ENCODE measurements around the gene PROCR. TPM values are rescaled to one million over a fixed set of nuclear protein-coding genes. Genes with fewer than 3 reads are reported as not detected.

PROCR gene
- total RNA-seq, 1 experiment from 2014 or later = 52.0 TPM

DNA sequence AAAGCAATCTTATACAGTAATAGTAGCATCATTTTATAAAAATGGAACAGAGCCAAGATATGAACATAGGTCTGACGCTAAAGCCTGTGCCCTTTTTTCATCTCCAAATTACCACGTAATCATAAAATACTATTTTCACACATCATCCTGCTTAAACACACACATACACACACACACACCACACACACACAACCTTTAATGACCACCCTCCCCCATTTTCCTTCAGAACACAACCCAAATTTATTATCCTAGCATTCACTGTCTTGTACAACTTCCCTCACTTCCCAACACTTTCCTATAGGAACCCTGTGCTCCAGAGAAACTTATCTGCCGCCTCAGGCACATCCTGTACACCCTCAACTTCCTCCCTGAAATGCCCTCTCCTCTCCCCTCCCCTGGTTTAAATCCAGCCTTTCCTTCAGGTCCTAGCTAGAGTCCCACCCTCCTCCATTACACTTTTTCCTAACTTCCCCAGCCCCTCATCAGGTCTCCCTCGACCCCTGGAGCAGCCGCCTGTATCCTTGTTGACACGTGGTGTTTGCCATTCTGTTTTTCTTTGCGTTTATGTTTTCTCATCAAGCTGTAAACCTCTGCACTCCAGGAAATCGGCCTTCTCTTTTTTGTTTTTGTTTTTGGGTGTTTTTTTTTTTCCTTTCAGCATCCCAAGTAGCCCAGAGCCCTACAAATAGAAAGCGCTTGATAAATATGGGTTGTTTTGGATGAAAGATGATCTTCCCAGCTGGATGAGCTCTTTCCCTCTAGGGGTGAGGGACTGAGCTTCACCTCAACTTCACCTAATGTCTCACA is 53.6 kb downstream of the PROCR start:
- DNase-seq (ENCODE audit: low read depth, low spot score) (no peak), ATAC-seq (no peak)
- Histone ChIP-seq H4K20me1 (ENCODE audit: insufficient read depth) (no peaks in the 10 kb centered on the region), H2AFZ (ENCODE audit: low read depth, low read length, poor library complexity, severe bottlenecking) (no peak overlapping the region), H3K36me3 (ENCODE audit: control insufficient read depth in 1 of 2, insufficient read depth in 2 of 2, low read length in 2 of 2) (no peaks in the 10 kb centered on the region), H3K9ac (ENCODE audit: low read length) (no peak overlapping the region), H3K4me2 (ENCODE audit: low read length) (no peak overlapping the region), H3K27me3 (ENCODE audit: insufficient read depth, low read length) (no peaks in the 10 kb centered on the region), H3K27ac (ENCODE audit: low read depth, low read length) (no peak overlapping the region), H3K4me3 (replicated peaks in 1 of 2; ENCODE audit: low read depth in 1 of 2, low read length in 2 of 2) (no peak overlapping the region), H3K4me1 (ENCODE audit: control insufficient read depth in 1 of 2, insufficient read depth in 2 of 2, low read length in 2 of 2) (no peaks in the 10 kb centered on the region), H3K9me2 (ENCODE audit: insufficient read depth) (no peaks in the 10 kb centered on the region), H3K79me2 (ENCODE audit: insufficient read depth, low read length) (no peaks in the 10 kb centered on the region), H3K9me3 (ENCODE audit: control insufficient read depth in 1 of 2, insufficient read depth in 1 of 2, low read depth in 1 of 2, low read length in 2 of 2) (no peaks in the 10 kb centered on the region)
- TF ChIP-seq POLR2A (IDR thresholded peaks at IDR 0.05; ENCODE audit: borderline replicate concordance, extremely low read depth, insufficient read depth, insufficient read length) (no peak), FOSL1 (IDR thresholded peaks at IDR 0.05; ENCODE audit: low read depth) (no peak), YY1 (IDR thresholded peaks at IDR 0.05; ENCODE audit: extremely low read depth, insufficient replicate concordance, low read depth, low read length) (no peak), CBX3 (IDR thresholded peaks at IDR 0.05; ENCODE audit: low read depth) (no peak), SRF (IDR thresholded peaks at IDR 0.05; ENCODE audit: low read depth) (no peak), ZFX (IDR thresholded peaks at IDR 0.05) (no peak), EGR1 (IDR thresholded peaks at IDR 0.05; ENCODE audit: low read depth) (no peak), SIN3A (IDR thresholded peaks at IDR 0.05; ENCODE audit: low read depth) (no peak), EZH2 (IDR thresholded peaks at IDR 0.05) (no peak), SP1 (IDR thresholded peaks at IDR 0.05; ENCODE audit: low read depth) (no peak), ELF1 (IDR thresholded peaks at IDR 0.05; ENCODE audit: borderline replicate concordance, low read depth) (no peak), CEBPB (IDR thresholded peaks at IDR 0.05; ENCODE audit: low read depth) (no peak), TCF7L2 (IDR thresholded peaks at IDR 0.05; ENCODE audit: borderline replicate concordance, extremely low read depth, insufficient read depth, insufficient read length) (no peak), ZNF274 (IDR thresholded peaks at IDR 0.05; ENCODE audit: low read depth, low read length) (no peak), RAD21 (IDR thresholded peaks at IDR 0.05; ENCODE audit: low read depth) (no peak), JUND (IDR thresholded peaks at IDR 0.05) (no peak), EZH2phosphoT487 (IDR thresholded peaks at IDR 0.05; ENCODE audit: borderline replicate concordance) (no peak)
- TF ChIP-seq, protein P1, sequence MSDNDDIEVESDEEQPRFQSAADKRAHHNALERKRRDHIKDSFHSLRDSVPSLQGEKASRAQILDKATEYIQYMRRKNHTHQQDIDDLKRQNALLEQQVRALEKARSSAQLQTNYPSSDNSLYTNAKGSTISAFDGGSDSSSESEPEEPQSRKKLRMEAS (IDR thresholded peaks at IDR 0.05) = no peak
- TF ChIP-seq, protein P2, sequence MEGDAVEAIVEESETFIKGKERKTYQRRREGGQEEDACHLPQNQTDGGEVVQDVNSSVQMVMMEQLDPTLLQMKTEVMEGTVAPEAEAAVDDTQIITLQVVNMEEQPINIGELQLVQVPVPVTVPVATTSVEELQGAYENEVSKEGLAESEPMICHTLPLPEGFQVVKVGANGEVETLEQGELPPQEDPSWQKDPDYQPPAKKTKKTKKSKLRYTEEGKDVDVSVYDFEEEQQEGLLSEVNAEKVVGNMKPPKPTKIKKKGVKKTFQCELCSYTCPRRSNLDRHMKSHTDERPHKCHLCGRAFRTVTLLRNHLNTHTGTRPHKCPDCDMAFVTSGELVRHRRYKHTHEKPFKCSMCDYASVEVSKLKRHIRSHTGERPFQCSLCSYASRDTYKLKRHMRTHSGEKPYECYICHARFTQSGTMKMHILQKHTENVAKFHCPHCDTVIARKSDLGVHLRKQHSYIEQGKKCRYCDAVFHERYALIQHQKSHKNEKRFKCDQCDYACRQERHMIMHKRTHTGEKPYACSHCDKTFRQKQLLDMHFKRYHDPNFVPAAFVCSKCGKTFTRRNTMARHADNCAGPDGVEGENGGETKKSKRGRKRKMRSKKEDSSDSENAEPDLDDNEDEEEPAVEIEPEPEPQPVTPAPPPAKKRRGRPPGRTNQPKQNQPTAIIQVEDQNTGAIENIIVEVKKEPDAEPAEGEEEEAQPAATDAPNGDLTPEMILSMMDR (IDR thresholded peaks at IDR 0.05 in 2 of 3, conservative IDR thresholded peaks at IDR 0.05 in 1 of 3; ENCODE audit: borderline replicate concordance in 1 of 3, insufficient read depth in 1 of 3, low read depth in 2 of 3, low read length in 2 of 3) = no peak
- TF ChIP-seq, protein P3, sequence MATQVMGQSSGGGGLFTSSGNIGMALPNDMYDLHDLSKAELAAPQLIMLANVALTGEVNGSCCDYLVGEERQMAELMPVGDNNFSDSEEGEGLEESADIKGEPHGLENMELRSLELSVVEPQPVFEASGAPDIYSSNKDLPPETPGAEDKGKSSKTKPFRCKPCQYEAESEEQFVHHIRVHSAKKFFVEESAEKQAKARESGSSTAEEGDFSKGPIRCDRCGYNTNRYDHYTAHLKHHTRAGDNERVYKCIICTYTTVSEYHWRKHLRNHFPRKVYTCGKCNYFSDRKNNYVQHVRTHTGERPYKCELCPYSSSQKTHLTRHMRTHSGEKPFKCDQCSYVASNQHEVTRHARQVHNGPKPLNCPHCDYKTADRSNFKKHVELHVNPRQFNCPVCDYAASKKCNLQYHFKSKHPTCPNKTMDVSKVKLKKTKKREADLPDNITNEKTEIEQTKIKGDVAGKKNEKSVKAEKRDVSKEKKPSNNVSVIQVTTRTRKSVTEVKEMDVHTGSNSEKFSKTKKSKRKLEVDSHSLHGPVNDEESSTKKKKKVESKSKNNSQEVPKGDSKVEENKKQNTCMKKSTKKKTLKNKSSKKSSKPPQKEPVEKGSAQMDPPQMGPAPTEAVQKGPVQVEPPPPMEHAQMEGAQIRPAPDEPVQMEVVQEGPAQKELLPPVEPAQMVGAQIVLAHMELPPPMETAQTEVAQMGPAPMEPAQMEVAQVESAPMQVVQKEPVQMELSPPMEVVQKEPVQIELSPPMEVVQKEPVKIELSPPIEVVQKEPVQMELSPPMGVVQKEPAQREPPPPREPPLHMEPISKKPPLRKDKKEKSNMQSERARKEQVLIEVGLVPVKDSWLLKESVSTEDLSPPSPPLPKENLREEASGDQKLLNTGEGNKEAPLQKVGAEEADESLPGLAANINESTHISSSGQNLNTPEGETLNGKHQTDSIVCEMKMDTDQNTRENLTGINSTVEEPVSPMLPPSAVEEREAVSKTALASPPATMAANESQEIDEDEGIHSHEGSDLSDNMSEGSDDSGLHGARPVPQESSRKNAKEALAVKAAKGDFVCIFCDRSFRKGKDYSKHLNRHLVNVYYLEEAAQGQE (IDR thresholded peaks at IDR 0.05; ENCODE audit: low read depth) = no peak
- no TSS peak for BruUV-seq (replicated peaks)
- intact Hi-C loops (cut with micrococcal nuclease) = no loop called here
- RAD21 ChIA-PET (ENCODE audit: low non-redundant PET in 1 of 2, low total read pairs in 2 of 2, uncharacterized antibody in 2 of 2, unreplicated experiment in 2 of 2) = no interaction called here
- CTCF ChIA-PET = no interaction called here
- POLR2A ChIA-PET = no interaction called here
